T-helper 2 cell treated with Interferon-gamma antibody and Interleukin-4, amounts not matched to agents 100 ng/mL and 5 ng/mL, for 36 hours (primary cell): ENCODE results near the gene CD27. TPM values are rescaled to one million over a fixed set of nuclear protein-coding genes. Genes with fewer than 3 reads are reported as not detected.
"Not testable (repeated sequence)": the region's sequence is repeated elsewhere in the genome, so short reads cannot be mapped to it uniquely, and the experiment has no call there.

Experiments used
- intact Hi-C: fragments of 100-400 bp; cut with micrococcal nuclease; formaldehyde crosslinking; loops from one replicate; pipeline ENCODE4 v1.15.1; 2023
- total RNA-seq: library from RNA; stranded (reverse); gene quantifications from 2 replicates; pipeline ENCODE4 v1.2.3, GENCODE V29; 2022

The CD27 gene
- total RNA-seq, 1 donor from 2014 or later = 60.3 TPM

DNA sequence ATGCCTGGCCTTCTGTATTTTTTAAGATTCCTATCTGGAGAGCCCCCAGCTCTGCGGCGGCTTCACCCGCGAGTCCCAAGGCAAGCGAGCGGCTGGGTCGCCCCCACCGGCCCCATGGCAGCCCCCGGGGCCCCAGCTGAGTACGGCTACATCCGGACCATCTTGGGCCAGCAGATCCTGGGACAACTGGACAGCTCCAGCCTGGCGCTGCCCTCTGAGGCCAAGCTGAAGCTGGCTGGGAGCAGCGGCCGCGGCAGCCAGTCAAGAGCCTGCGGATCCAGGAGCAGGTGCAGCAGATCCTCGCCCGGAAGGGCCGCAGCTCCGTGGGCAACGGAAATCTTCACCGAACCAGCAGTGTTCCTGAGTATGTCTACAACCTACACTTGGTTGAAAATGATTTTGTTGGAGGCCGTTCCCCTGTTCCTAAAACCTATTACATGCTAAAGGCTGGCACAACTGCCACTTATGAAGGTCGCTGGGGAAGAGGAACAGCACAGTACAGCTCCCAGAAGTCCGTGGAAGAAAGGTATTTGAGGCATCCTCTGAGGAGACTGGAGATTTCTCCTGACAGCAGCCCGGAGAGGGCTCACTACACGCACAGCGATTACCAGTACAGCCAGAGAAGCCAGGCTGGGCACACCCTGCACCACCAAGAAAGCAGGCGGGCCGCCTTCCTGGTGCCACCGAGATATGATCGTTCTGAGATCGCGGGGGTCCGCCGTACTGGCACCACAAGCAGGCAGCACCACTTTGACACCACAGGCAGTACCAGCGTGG is 33.0 kb downstream of the CD27 start:
- intact Hi-C loops = not testable (repeated sequence)

DNA sequence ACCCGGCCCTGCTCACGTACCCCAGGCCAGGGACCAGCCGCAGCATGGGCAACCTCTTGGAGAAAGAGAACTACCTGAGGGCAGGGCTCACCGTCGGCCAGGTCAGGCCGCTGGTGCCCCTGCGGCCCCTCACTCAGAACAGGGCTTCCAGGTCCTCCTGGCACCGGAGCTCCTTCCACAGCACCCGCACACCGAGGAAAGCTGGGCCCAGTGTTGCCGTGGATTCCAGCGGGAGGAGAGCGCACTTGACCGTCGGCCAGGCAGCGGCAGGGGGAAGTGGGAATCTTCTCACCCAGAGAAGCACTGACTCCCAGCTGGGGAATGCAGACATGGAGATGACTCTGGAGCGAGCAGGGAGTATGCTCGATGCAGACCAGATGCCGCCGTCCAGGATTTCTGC is 33.7 kb downstream of the CD27 start:
- intact Hi-C loops = no loop called here

DNA sequence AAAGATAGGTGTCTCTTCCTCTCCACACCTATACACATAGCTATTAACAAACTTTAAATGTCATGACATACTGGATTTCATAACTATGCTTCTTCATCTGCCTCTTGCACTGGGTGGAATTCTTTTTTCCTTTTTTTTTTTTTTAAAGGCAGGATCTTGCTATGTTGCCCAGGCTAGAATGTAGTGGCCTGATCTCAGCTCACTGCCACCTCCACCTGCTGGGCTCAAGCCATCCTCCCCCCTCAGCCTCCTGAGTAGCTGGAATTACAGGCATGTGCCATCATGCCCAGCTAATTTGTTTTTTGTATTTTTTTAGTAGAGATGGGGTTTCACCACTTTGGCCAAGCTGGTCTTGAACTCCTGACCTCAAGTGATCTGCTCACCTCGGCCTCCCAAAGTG is 43.5 kb downstream of the CD27 start:
- intact Hi-C loops = no loop called here

DNA sequence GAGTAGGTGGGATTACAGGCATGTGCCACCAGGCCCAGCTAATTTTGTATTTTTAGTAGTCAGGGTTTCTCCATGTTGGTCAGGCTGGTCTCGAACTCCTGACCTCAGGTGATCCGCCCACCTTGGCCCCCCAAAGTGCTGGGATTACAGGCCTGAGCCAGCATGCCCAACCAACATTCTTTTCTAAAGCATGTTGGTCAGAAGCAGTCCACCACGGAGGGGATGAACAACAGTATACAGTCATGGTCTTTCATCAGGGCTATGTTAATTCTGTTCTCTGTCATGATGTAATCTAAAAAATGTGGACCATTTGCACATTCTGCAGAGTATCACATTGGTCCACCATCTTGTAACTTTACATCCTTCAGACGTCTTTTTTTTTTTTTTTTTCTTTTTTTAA is 44.7 kb downstream of the CD27 start:
- intact Hi-C loops = no loop called here

DNA sequence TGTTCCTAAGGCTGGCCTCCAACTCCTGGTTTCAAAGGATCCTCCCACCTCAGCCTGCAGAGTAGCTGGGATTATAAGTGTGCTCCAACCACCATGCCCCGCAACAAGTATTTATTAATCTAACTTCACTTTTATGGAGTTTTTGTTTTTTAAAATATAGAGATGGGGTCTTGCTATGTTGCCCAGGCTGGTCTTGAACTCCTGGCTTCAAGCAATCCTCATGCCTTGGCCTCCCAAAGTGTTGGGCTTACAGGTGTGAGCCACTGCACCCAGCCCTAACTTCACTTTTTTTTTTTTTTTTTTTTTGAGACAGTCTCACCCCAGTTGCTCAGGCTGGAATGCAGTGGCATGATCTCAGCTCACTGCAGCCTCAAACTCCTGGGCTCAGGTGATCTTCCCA is 45.9 kb downstream of the CD27 start:
- intact Hi-C loops = loop anchor here (5.0 kb wide), 1 partner anchor 362 kb away; the partner anchor contains the start of genes CDCA3 and USP5

DNA sequence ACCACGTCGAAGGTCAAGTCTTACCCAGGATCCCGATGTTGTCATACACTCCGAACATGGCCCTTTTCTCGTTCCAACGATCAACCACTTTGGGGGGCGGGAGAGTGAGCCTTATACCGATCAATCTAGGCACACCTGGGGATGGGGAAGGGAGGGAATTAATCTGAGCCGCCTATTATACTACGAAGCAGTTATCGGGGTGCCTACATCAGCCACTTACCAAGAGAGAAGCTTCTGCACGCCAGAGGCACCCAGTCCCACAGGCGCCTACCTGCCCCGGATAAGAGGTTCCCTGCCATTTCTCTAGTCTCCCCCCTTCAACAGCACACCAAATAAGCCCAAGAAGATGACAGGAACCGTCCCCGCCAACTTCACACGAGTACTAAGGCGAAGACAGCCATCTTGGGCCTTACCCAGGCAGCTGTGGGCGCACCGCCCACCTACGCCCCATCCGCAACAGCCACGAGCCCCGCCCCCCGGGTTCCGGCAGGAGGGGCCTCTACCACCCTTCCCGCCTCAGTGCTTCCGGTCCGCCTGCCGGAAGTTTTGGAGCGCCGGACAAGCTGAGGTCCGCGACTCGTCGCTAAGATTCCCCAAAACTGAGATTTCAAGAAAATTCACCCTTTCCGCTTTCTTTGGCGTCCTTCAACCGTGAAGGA is 48.2 kb downstream of the CD27 start, which contains the start of gene MRPL51:
MRPL51 (minus strand) TSS at position 425 of the 659 bp plus-strand sequence; CDS start at position 299, 126 bp downstream.
- intact Hi-C loops = loop anchor here (1.0 to 5.0 kb wide), 5 partner anchors 23 to 359 kb away; partner anchors contain the start of genes CDCA3, IFFO1, NOP2 and USP5

DNA sequence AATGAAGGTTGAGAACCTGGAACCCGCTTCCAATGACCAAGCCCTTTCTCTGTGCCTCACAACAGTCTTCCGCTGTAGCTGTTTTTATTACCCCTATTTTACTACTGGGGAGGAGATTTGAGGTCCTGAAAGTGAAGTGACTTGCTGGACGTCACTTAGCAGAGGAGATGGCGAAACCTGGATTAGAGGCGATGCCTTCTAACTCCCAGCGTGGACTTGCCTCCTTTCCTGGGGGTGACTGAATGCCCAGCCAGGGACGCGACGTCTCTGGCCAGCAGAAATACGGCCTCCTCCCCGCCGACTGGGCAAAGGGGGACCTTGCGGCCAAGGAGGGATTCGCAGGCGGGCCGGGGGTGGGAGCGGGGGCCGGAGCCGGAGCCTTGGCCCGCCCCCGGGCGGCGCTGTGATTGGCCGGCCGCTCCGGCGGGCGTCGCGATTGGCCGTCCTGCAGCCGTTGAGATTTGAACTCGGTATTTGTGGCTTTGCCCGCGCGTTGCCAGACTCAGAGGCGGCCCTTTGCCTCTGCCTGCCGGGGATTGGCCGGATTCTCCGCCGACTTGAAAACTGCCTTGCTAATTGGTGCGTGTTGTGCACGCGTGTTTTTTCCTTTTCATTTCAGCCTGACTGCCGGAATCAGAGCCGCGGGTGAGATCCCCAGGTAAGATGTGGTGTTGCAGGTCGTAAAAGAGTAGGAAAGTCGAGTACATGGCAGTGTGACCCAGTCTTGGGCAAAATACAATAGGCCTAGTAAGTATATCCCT is 48.9 kb downstream of the CD27 start, which contains the start of gene NCAPD2:
NCAPD2 (plus strand) TSS at position 606 of the 761 bp plus-strand sequence. CDS start 997 bp downstream, outside the sequence.
- intact Hi-C loops = loop anchor here (1.0 to 5.0 kb wide), 8 partner anchors 23 to 359 kb away; partner anchors contain the start of genes CDCA3, GAPDH, IFFO1 and NOP2

DNA sequence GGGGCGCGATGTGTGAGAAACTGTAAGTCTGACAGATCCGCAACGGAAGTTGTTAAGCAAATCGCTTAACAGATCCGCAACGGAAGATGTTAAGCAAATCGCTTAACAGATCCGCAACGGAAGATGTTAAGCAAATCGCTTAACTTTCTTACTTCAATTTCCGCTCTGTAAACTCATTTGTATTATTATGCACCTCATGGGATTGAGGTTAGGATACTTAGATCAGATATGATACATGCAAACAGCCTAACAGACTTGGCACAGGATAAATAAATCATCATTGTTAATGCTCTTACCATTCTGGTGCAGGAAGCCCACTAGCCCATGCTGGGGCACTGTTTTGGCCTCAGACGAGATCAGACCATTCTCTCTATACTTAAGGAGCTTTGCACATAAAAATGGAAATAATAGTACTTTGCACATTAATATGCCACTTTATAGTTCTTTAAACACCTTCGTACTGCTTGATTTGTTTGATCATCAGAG is 49.5 kb downstream of the CD27 start:
- intact Hi-C loops = loop anchor here (1.0 to 5.0 kb wide), 4 partner anchors 40 to 358 kb away; partner anchors contain the start of genes CDCA3, GAPDH, USP5 and ZNF384

DNA sequence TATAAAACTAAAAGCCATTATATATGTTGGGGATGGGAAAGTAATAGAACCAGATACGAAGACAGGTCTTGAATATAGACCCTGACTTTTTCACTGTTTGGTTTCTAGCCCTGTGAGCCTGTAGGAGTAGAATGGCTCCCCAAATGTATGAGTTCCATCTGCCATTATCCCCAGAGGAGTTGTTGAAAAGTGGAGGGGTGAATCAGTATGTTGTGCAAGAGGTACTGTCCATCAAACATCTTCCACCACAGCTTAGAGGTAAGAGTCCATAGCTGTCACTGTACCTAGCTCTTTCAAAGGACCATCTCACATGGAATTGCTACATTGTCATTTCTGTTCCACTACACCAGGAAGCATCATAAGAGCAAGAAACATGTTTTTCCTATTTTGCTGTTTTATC is 50.2 kb downstream of the CD27 start:
- intact Hi-C loops = loop anchor here (1.0 to 5.0 kb wide), 4 partner anchors 39 to 357 kb away; partner anchors contain the start of genes CDCA3, GAPDH, USP5 and ZNF384

DNA sequence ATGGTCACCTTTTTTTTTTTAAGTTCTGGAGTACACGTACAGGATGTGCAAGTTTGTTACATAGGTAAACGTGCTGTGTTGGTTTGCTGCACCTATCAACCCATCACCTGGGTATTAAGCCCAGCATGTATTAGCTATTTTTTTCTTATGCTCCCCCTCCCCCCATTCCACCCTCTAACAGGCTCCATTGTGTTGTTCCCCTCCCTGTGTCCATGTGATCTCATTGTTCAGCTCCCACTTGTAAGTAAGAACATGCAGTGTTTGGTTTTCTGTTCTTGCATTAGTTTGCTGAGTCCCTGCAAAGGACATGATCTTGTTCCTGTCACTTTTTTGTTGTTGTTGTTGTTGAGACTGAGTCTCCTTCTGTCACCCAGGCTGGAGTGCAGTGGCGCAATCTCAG is 52.5 kb downstream of the CD27 start:
- intact Hi-C loops = not testable (repeated sequence)

DNA sequence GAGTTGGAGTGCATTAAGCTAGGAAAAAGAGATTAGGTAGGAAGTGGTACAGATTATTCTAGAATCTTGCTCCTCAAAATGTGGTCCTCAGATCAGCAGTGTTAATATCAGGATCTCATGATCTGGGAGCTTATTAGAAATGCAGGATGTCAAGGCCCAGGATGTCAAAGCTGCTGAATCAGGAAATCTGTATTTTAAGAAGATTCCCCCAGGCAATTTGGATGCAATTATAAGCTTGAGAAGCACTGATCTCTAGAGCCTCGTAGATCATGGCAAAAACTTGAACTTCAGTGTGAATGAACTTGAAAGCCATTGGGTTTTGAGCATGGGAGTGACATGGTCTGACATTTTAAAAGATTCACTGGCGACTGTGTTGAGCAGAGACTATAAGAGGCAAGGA is 55.7 kb downstream of the CD27 start:
- intact Hi-C loops = no loop called here

Other genes with a start within 250 kb of the CD27 start
- 9.7 and 10.6 TPM in 2 replicates for gene CD9, start 244.6 kb upstream of the CD27 start, total RNA-seq
- gene PLEKHG6, start 134.3 kb upstream of the CD27 start, total RNA-seq = not detected in 2 replicates
- 47.2 and 50.8 TPM in 2 replicates for gene TNFRSF1A, start 102.9 kb upstream of the CD27 start, total RNA-seq
- gene SCNN1A, start 69.4 kb upstream of the CD27 start, total RNA-seq = 0.09 and 0.32 TPM in 2 replicates
- gene LTBR, start 60.8 kb upstream of the CD27 start, total RNA-seq = 0.14 and 0.20 TPM in 2 replicates
- gene TAPBPL, start 7.1 kb downstream of the CD27 start, total RNA-seq = 45.8 and 49.0 TPM in 2 replicates
- 44.0 and 47.8 TPM in 2 replicates for gene VAMP1, start 25.7 kb downstream of the CD27 start, total RNA-seq
- 234 and 248 TPM in 2 replicates for gene MRPL51, start 48.3 kb downstream of the CD27 start, total RNA-seq
- gene NCAPD2, start 49.1 kb downstream of the CD27 start, total RNA-seq = 154 and 166 TPM in 2 replicates
- 5,041 and 5,044 TPM in 2 replicates for gene GAPDH, start 89.6 kb downstream of the CD27 start, total RNA-seq
- 21.9 and 22.9 TPM in 2 replicates for gene IFFO1, start 111.1 kb downstream of the CD27 start, total RNA-seq
- gene NOP2, start 123.3 kb downstream of the CD27 start, total RNA-seq = 93.3 and 94.4 TPM in 2 replicates
- gene CHD4, start 162.4 kb downstream of the CD27 start, total RNA-seq = 257 and 265 TPM in 2 replicates
- gene LPAR5, start 191.0 kb downstream of the CD27 start, total RNA-seq = 6.2 and 6.7 TPM in 2 replicates
- gene ACRBP, start 202.5 kb downstream of the CD27 start, total RNA-seq = 1.5 and 1.7 TPM in 2 replicates
- gene ING4, start 218.2 kb downstream of the CD27 start, total RNA-seq = 20.7 and 21.3 TPM in 2 replicates
- 86.1 and 91.5 TPM in 2 replicates for gene ZNF384, start 244.4 kb downstream of the CD27 start, total RNA-seq